Mesothelial cell of epicardium (in vitro differentiated cells): ENCODE data around the gene ANKRD40CL. TPM values are rescaled to one million over a fixed set of nuclear protein-coding genes. Genes with fewer than 3 reads are reported as not detected.

Source experiments
- DNase-seq, 2 experiments: peaks; one replicate each; pipeline ENCODE4 v3.0.0; 2021; ENCODE audit warnings: low spot score in 2 of 2; ENCODE audit not compliant: unreplicated experiment in 2 of 2
- H3K27ac Mint-ChIP-seq: 2 replicates; pipeline ENCODE4 v1.8.0; 2021; ENCODE audit warnings: mixed read lengths
- H3K27me3 Mint-ChIP-seq: 2 replicates; pipeline ENCODE4 v1.8.0; 2021; ENCODE audit warnings: low read depth, mixed read lengths
- H3K36me3 Mint-ChIP-seq: 2 replicates; pipeline ENCODE4 v1.8.0; 2021; ENCODE audit warnings: mixed read lengths
- H3K4me1 Mint-ChIP-seq: 2 replicates; pipeline ENCODE4 v1.8.0; 2021; ENCODE audit warnings: mixed read lengths
- H3K4me3 Mint-ChIP-seq: 2 replicates; pipeline ENCODE4 v1.8.0; 2021; ENCODE audit warnings: mild to moderate bottlenecking, moderate library complexity, mixed read lengths
- H3K9me3 Mint-ChIP-seq: 2 replicates; pipeline ENCODE4 v1.8.0; 2021; ENCODE audit warnings: mixed read lengths
- total RNA-seq: library from RNA; stranded (reverse); gene quantifications from 3 replicates; pipeline ENCODE4 v1.2.1, GENCODE V29; 2021
- TF ChIP-seq, protein P1 (sequence below): fragments of 200-600 bp; sonication (generic); IDR thresholded peaks from one replicate; pipeline ENCODE4 v1.5.0; 2021; ENCODE audit warnings: antibody characterized with exemption; ENCODE audit not compliant: unreplicated experiment

The ANKRD40CL gene
- not detected in 3 replicates for total RNA-seq

DNA sequence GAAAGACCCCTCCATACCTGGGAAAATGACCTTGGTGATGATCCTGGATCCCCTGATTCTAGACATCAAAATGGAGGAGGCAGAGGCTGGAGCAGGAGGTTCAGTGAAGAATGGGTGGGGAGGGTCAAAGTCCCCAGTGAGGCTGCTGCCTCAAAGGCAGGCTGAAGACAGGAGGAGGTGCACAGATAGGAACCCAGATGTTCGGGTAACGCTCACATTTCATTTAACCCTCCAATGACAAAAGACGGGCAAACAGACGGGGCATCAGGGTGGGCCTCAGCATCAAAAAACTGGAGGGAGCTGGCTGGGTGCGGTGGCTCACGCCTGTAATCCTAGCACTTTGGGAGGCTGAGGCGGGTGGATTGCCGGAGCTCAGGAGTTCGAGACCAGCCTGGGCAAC, at the start of gene ANKRD40CL:
Gene ANKRD40CL, minus strand, starts transcription at position 73 of the 400 bp plus-strand sequence. CDS start 605 bp downstream, outside the sequence.
- DNase-seq, result no peak
- no peak within 1 kb of the TSS for H3K27ac Mint-ChIP-seq
- H3K4me3 Mint-ChIP-seq, result no peak within 1 kb of the TSS

GRCh38 chr17:50816271-50816670, 49.0 kb upstream of the ANKRD40CL start:
- H3K4me3 Mint-ChIP-seq, result no peak overlapping the region
- H3K9me3 Mint-ChIP-seq, result peaks cover 8% of the 10 kb centered on the region
- TF ChIP-seq, protein P1, sequence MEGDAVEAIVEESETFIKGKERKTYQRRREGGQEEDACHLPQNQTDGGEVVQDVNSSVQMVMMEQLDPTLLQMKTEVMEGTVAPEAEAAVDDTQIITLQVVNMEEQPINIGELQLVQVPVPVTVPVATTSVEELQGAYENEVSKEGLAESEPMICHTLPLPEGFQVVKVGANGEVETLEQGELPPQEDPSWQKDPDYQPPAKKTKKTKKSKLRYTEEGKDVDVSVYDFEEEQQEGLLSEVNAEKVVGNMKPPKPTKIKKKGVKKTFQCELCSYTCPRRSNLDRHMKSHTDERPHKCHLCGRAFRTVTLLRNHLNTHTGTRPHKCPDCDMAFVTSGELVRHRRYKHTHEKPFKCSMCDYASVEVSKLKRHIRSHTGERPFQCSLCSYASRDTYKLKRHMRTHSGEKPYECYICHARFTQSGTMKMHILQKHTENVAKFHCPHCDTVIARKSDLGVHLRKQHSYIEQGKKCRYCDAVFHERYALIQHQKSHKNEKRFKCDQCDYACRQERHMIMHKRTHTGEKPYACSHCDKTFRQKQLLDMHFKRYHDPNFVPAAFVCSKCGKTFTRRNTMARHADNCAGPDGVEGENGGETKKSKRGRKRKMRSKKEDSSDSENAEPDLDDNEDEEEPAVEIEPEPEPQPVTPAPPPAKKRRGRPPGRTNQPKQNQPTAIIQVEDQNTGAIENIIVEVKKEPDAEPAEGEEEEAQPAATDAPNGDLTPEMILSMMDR, result no peak
- no peak overlapping the region for H3K27ac Mint-ChIP-seq
- peaks cover 7% of the 10 kb centered on the region for H3K4me1 Mint-ChIP-seq
- no peaks in the 10 kb centered on the region for H3K27me3 Mint-ChIP-seq
- no peaks in the 10 kb centered on the region for H3K36me3 Mint-ChIP-seq
- no peak for DNase-seq

More for the DNA sequence above, at the start of gene ANKRD40CL:
- Mint-ChIP-seq H3K27me3 (no peaks in the 10 kb centered on the region), H3K9me3 (no peaks in the 10 kb centered on the region), H3K36me3 (no peaks in the 10 kb centered on the region), H3K4me1 (peaks cover 20% of the 10 kb centered on the region)
- TF ChIP-seq, protein P1, result no peak

- Mint-ChIP-seq H3K36me3 (no peaks in the 10 kb centered on the region), H3K4me1 (peaks cover 7% of the 10 kb centered on the region), H3K27ac (no peak overlapping the region), H3K27me3 (no peaks in the 10 kb centered on the region), H3K4me3 (no peak overlapping the region), H3K9me3 (peaks cover 8% of the 10 kb centered on the region)
- TF ChIP-seq, protein P1, result no peak
- no peak for DNase-seq
Measured at GRCh38 chr17:50815400-50815799, 48.1 kb upstream of the ANKRD40CL start.

DNA sequence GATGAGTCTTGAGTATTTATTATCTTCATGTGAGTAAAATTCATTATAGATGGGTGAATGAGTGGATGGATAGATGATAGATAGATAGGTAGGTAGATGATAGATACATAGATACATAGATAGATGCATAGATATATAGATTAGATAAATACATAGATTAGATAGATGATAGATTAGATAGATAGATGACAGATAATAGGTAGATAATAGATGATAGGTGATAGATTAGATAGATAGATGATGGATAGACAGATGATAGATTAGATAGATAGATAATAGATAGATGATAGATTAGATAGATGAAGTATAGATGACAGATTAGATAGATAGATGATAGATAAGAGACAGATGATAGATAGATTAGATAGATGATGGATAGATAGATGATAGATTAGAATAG, 46.3 kb upstream of the ANKRD40CL start:
- no peak for DNase-seq
- no peak overlapping the region for H3K27ac Mint-ChIP-seq
- no peaks in the 10 kb centered on the region for H3K27me3 Mint-ChIP-seq
- H3K9me3 Mint-ChIP-seq, result peaks cover 8% of the 10 kb centered on the region
- no peaks in the 10 kb centered on the region for H3K36me3 Mint-ChIP-seq
- no peak overlapping the region for H3K4me3 Mint-ChIP-seq
- TF ChIP-seq, protein P1, result no peak
- peaks cover 7% of the 10 kb centered on the region for H3K4me1 Mint-ChIP-seq

- H3K4me1 Mint-ChIP-seq, result no peaks in the 10 kb centered on the region
Measured at GRCh38 chr17:50808888-50809287, 41.6 kb upstream of the ANKRD40CL start.

More at GRCh38 chr17:50808888-50809287, 41.6 kb upstream of the ANKRD40CL start:
- no peaks in the 10 kb centered on the region for H3K27me3 Mint-ChIP-seq
- H3K36me3 Mint-ChIP-seq, result no peaks in the 10 kb centered on the region
- TF ChIP-seq, protein P1, result no peak
- no peak overlapping the region for H3K4me3 Mint-ChIP-seq
- no peak for DNase-seq
- no peak overlapping the region for H3K27ac Mint-ChIP-seq
- H3K9me3 Mint-ChIP-seq, result peaks cover 5% of the 10 kb centered on the region
